ENCODE data around the gene HNRNPA3.
"Not testable (repeated sequence)": the region's sequence is repeated elsewhere in the genome, so short reads cannot be mapped to it uniquely, and the experiment has no call there.

GRCh38 chr2:177266955-177267354 is 54.4 kb downstream of the HNRNPA3 start:
- not testable (repeated sequence) for TF ChIP-seq POLR2A (IDR thresholded peaks at IDR 0.05; ENCODE audit: low read depth, low read length); BRCA1 (IDR thresholded peaks at IDR 0.05; ENCODE audit: low read depth, low read length); EGR1 (IDR thresholded peaks at IDR 0.05; ENCODE audit: borderline replicate concordance in 1 of 2, low read depth in 2 of 2, low read length in 2 of 2); EZH2 (IDR thresholded peaks at IDR 0.05; ENCODE audit: borderline replicate concordance, control insufficient read depth, low read depth, low read length); CTCF (IDR thresholded peaks at IDR 0.05 in 2 of 3, conservative IDR thresholded peaks at IDR 0.05 in 1 of 3; ENCODE audit: control insufficient read depth in 2 of 3, extremely low read depth in 1 of 3, insufficient read depth in 1 of 3, low read depth in 3 of 3, low read length in 3 of 3); SIX5 (IDR thresholded peaks at IDR 0.05; ENCODE audit: low read depth, low read length, severe bottlenecking); POLR2AphosphoS5 (IDR thresholded peaks at IDR 0.05; ENCODE audit: low read length)
